ENCODE data around the gene DPH7.

DNA sequence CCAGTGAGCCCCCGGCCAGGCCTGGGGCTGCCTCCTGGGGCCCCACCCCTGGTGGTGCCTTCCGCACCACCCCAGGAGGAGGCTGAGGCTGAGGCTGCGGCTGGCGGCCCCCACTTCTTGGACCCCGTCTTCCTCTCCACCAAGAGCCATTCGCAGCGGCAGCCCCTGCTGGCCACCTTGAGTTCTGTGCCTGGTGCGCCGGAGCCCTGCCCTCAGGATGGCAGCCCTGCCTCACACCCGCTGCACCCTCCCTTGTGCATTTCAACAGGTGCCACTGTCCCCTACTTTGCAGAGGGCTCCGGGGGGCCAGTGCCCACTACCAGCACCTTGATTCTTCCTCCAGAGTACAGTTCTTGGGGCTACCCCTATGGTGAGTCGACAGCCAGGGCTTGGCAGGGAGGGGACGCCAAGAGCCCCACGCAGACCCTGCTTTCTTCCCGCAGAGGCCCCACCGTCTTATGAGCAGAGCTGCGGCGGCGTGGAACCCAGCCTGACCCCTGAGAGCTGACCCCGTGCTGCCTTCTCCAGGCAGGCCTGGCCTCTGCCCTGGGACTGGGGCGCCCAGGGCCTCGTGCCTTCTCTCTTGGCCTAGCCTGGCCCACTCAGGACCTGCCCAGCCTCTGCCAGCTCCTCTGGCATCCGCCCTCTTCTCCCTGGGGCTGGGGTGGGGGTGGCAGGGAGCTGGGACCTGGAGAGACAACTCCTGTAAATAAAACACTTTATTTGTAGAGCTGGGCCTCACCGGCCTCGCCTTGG is 36.1 kb upstream of the DPH7 start:
- TF ChIP-seq, protein P1, sequence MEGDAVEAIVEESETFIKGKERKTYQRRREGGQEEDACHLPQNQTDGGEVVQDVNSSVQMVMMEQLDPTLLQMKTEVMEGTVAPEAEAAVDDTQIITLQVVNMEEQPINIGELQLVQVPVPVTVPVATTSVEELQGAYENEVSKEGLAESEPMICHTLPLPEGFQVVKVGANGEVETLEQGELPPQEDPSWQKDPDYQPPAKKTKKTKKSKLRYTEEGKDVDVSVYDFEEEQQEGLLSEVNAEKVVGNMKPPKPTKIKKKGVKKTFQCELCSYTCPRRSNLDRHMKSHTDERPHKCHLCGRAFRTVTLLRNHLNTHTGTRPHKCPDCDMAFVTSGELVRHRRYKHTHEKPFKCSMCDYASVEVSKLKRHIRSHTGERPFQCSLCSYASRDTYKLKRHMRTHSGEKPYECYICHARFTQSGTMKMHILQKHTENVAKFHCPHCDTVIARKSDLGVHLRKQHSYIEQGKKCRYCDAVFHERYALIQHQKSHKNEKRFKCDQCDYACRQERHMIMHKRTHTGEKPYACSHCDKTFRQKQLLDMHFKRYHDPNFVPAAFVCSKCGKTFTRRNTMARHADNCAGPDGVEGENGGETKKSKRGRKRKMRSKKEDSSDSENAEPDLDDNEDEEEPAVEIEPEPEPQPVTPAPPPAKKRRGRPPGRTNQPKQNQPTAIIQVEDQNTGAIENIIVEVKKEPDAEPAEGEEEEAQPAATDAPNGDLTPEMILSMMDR (IDR thresholded peaks at IDR 0.05): no peak
- TF ChIP-seq, protein P2, sequence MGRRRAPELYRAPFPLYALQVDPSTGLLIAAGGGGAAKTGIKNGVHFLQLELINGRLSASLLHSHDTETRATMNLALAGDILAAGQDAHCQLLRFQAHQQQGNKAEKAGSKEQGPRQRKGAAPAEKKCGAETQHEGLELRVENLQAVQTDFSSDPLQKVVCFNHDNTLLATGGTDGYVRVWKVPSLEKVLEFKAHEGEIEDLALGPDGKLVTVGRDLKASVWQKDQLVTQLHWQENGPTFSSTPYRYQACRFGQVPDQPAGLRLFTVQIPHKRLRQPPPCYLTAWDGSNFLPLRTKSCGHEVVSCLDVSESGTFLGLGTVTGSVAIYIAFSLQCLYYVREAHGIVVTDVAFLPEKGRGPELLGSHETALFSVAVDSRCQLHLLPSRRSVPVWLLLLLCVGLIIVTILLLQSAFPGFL (CRISPR knock-in tag; IDR thresholded peaks at IDR 0.05; ENCODE audit: borderline replicate concordance): no peak
- TF ChIP-seq, protein P3, sequence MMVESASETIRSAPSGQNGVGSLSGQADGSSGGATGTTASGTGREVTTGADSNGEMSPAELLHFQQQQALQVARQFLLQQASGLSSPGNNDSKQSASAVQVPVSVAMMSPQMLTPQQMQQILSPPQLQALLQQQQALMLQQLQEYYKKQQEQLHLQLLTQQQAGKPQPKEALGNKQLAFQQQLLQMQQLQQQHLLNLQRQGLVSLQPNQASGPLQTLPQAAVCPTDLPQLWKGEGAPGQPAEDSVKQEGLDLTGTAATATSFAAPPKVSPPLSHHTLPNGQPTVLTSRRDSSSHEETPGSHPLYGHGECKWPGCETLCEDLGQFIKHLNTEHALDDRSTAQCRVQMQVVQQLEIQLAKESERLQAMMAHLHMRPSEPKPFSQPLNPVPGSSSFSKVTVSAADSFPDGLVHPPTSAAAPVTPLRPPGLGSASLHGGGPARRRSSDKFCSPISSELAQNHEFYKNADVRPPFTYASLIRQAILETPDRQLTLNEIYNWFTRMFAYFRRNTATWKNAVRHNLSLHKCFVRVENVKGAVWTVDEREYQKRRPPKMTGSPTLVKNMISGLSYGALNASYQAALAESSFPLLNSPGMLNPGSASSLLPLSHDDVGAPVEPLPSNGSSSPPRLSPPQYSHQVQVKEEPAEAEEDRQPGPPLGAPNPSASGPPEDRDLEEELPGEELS (CRISPR knock-in tag; IDR thresholded peaks at IDR 0.05): no peak
- TF ChIP-seq, protein P4, sequence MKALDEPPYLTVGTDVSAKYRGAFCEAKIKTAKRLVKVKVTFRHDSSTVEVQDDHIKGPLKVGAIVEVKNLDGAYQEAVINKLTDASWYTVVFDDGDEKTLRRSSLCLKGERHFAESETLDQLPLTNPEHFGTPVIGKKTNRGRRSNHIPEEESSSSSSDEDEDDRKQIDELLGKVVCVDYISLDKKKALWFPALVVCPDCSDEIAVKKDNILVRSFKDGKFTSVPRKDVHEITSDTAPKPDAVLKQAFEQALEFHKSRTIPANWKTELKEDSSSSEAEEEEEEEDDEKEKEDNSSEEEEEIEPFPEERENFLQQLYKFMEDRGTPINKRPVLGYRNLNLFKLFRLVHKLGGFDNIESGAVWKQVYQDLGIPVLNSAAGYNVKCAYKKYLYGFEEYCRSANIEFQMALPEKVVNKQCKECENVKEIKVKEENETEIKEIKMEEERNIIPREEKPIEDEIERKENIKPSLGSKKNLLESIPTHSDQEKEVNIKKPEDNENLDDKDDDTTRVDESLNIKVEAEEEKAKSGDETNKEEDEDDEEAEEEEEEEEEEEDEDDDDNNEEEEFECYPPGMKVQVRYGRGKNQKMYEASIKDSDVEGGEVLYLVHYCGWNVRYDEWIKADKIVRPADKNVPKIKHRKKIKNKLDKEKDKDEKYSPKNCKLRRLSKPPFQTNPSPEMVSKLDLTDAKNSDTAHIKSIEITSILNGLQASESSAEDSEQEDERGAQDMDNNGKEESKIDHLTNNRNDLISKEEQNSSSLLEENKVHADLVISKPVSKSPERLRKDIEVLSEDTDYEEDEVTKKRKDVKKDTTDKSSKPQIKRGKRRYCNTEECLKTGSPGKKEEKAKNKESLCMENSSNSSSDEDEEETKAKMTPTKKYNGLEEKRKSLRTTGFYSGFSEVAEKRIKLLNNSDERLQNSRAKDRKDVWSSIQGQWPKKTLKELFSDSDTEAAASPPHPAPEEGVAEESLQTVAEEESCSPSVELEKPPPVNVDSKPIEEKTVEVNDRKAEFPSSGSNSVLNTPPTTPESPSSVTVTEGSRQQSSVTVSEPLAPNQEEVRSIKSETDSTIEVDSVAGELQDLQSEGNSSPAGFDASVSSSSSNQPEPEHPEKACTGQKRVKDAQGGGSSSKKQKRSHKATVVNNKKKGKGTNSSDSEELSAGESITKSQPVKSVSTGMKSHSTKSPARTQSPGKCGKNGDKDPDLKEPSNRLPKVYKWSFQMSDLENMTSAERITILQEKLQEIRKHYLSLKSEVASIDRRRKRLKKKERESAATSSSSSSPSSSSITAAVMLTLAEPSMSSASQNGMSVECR (CRISPR knock-in tag; IDR thresholded peaks at IDR 0.05; ENCODE audit: borderline replicate concordance): no peak
- TF ChIP-seq TP53 (CRISPR knock-in tag; IDR thresholded peaks at IDR 0.05) (no peak), NFATC4 (CRISPR knock-in tag; IDR thresholded peaks at IDR 0.05) (no peak), ELF4 (CRISPR knock-in tag; IDR thresholded peaks at IDR 0.05; ENCODE audit: low read depth) (no peak), JAZF1 (CRISPR knock-in tag; IDR thresholded peaks at IDR 0.05) (no peak), KAT7 (CRISPR knock-in tag; IDR thresholded peaks at IDR 0.05; ENCODE audit: borderline replicate concordance) (no peak), ETV6 (CRISPR knock-in tag; IDR thresholded peaks at IDR 0.05) (no peak)
- TF ChIP-seq, protein P5, sequence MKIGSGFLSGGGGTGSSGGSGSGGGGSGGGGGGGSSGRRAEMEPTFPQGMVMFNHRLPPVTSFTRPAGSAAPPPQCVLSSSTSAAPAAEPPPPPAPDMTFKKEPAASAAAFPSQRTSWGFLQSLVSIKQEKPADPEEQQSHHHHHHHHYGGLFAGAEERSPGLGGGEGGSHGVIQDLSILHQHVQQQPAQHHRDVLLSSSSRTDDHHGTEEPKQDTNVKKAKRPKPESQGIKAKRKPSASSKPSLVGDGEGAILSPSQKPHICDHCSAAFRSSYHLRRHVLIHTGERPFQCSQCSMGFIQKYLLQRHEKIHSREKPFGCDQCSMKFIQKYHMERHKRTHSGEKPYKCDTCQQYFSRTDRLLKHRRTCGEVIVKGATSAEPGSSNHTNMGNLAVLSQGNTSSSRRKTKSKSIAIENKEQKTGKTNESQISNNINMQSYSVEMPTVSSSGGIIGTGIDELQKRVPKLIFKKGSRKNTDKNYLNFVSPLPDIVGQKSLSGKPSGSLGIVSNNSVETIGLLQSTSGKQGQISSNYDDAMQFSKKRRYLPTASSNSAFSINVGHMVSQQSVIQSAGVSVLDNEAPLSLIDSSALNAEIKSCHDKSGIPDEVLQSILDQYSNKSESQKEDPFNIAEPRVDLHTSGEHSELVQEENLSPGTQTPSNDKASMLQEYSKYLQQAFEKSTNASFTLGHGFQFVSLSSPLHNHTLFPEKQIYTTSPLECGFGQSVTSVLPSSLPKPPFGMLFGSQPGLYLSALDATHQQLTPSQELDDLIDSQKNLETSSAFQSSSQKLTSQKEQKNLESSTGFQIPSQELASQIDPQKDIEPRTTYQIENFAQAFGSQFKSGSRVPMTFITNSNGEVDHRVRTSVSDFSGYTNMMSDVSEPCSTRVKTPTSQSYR (CRISPR knock-in tag; IDR thresholded peaks at IDR 0.05): no peak
